RWPE2 (cell line): ENCODE results near the gene MZF1.
A peak's percentile ranks its signal among the peaks of the same experiment; 100 is the strongest.
"Not testable (repeated sequence)": the region's sequence is repeated elsewhere in the genome, so short reads cannot be mapped to it uniquely, and the experiment has no call there.

ENCODE experiments used
- ATAC-seq: fragments of 200-7000 bp; cut with Tn5 transposase; 3 replicates; pipeline ENCODE4 v1.9.1; 2021; ENCODE audit warnings: low read depth
- DNase-seq: peaks from one replicate; pipeline ENCODE4 v3.0.0-alpha.2; 2020; ENCODE audit warnings: low spot score
- H3K27ac ChIP-seq: fragments of 450-650 bp; 2 replicates; pipeline ENCODE4 v1.5.1; 2017; ENCODE audit warnings: mild to moderate bottlenecking; ENCODE audit not compliant: poor library complexity, severe bottlenecking
- H3K27me3 ChIP-seq: fragments of 250-450 bp; sonication (Bioruptor Pico); 2 replicates; pipeline ENCODE4 v1.5.1; 2021; ENCODE audit warnings: mild to moderate bottlenecking, moderate library complexity; ENCODE audit not compliant: insufficient read depth, poor library complexity, severe bottlenecking
- H3K36me3 ChIP-seq: fragments of 250-450 bp; sonication (Bioruptor Pico); 2 replicates; pipeline ENCODE4 v1.5.1; 2020; ENCODE audit warnings: low read depth, mild to moderate bottlenecking, moderate library complexity
- H3K4me1 ChIP-seq: fragments of 250-450 bp; sonication (Bioruptor Pico); 2 replicates; pipeline ENCODE4 v1.5.1; 2021; ENCODE audit warnings: mild to moderate bottlenecking, moderate library complexity; ENCODE audit not compliant: insufficient read depth, poor library complexity, severe bottlenecking
- H3K4me3 ChIP-seq: fragments of 250-450 bp; sonication (Bioruptor Pico); 2 replicates; pipeline ENCODE4 v1.5.1; 2021; ENCODE audit warnings: mild to moderate bottlenecking, moderate library complexity; ENCODE audit not compliant: severe bottlenecking
- H3K9me3 ChIP-seq: fragments of 250-450 bp; sonication (Bioruptor Pico); 2 replicates; pipeline ENCODE4 v1.5.1; 2021; ENCODE audit warnings: mild to moderate bottlenecking, moderate library complexity; ENCODE audit not compliant: severe bottlenecking
- TF ChIP-seq, protein P1 (sequence below): fragments of 450-650 bp; IDR thresholded peaks from one replicate; pipeline ENCODE4 v1.5.1; 2017; ENCODE audit warnings: mild to moderate bottlenecking, moderate library complexity; ENCODE audit not compliant: poor library complexity, severe bottlenecking

Gene MZF1

DNA sequence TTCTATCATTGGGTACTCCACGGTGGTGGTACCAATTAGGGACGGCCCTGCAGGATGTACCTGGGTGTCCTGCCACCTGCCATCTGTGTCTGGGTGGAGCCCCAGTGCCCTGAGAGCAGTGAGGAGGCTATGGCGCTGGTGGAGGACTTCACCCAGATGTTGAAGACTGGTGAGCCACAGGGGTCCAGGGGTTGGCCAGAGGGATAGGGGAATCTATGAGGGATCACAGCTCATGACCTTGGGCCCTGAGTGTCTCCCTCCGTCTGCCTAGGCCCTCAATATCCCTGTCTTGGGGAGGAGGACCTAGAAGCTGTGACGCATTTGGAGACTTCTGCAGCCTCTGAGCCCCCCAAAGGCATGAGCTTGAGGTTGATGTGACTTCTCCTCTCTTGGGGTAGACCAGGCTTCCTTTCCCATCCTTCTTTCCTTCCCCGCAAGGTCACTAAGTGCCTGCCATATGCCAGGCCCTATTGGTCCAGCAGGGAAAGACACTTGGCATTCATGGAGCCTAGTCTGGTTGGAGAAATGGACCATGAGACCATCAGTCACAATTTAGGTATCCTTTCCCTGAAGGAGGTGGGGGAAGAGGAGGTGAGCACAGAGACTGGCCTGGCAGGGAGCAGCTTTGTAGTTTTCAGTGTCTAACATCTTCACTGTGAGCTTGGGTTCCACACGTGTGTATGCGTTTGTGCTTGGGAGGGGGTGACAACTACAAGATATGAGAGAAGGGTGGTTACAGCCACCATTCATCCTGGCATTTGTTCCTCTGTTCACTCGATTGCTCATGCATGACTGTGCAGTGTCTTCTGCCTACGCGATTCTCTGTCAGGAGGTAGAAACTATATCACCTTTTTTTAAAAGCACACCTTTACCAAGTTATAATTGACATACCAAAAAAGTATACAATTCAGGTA is 5.1 kb upstream of the MZF1 start:
- TF ChIP-seq, protein P1, sequence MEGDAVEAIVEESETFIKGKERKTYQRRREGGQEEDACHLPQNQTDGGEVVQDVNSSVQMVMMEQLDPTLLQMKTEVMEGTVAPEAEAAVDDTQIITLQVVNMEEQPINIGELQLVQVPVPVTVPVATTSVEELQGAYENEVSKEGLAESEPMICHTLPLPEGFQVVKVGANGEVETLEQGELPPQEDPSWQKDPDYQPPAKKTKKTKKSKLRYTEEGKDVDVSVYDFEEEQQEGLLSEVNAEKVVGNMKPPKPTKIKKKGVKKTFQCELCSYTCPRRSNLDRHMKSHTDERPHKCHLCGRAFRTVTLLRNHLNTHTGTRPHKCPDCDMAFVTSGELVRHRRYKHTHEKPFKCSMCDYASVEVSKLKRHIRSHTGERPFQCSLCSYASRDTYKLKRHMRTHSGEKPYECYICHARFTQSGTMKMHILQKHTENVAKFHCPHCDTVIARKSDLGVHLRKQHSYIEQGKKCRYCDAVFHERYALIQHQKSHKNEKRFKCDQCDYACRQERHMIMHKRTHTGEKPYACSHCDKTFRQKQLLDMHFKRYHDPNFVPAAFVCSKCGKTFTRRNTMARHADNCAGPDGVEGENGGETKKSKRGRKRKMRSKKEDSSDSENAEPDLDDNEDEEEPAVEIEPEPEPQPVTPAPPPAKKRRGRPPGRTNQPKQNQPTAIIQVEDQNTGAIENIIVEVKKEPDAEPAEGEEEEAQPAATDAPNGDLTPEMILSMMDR: no peak
- Histone ChIP-seq H3K4me3 (no peak overlapping the region), H3K27me3 (no peaks in the 10 kb centered on the region), H3K4me1 (peaks cover 3% of the 10 kb centered on the region), H3K9me3 (no peaks in the 10 kb centered on the region), H3K36me3 (peaks cover 6% of the 10 kb centered on the region; the same call in 1 of the 2 replicates), H3K27ac (no peak overlapping the region)
- no peak for ATAC-seq
- no peak for DNase-seq

DNA sequence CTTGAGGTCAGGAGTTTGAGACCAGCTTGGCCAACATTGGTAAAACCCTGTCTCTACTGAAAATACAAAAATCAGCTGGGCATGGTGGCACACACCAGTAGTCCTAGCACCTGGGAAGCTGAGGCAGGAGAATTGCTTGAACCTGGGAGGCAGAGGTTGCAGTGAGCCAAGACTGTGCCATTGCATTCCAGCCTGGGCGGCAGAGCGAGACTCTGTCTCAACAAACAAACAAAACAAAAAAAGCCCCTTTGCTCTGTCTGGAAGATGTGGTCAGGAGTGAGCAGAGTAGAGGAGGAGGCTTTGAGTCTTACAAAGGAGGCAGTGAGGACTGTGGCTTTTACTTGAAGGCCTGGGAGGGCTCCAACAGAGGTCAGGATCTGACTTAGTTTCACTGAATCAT is 4.4 kb upstream of the MZF1 start:
- H3K9me3 ChIP-seq, H3K4me3 ChIP-seq, ATAC-seq, H3K4me1 ChIP-seq, H3K36me3 ChIP-seq, H3K27me3 ChIP-seq, H3K27ac ChIP-seq, DNase-seq: not testable (repeated sequence)

DNA sequence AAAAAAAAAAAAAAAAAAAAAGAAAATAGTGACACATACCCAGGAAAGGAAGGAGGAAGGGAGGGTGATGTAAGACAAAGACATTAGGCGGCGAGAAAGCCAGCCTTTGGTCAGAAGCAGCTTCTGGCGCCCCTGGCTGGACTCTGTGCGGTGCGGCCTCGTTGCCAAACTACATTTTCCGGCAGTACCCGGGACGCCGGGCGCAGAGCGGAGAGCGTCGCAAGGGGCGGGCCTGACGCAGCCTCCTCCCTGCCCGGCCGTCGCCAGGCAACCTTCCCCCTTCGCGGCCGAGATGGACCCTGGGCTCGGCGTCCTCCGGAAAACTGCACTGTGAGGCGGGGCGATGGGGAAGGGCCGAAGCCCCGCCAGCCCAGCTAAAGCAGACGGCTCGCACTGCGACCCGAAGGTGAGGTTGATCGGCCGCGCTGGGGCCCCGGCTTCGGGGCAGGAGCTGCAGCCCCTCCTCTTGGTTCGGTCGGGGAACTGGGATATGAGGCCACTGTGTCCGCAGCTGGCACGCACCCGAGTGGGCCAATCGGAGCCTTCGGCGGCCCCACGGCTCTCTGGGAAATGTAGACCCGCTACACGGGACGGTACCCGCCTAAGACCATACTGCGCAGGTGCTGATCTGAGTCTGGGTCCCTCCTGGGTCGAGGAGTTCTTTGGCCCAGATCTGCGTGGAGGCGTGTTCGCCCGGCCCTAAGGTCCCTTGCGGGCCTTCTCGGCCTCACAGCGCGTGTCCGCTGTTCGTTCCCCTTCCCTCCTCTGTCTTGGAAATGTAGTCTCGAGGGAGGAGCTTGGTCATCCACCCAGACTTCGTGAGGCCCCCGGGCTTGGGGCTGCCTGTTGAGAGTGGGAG is 2.3 kb upstream of the MZF1 start:
- DNase-seq: peak; percentile 90
- Histone ChIP-seq H3K9me3 (no peaks in the 10 kb centered on the region), H3K4me1 (peaks cover 3% of the 10 kb centered on the region), H3K36me3 (no peaks in the 10 kb centered on the region), H3K4me3 (peak overlapping the region; percentile 63), H3K27me3 (no peaks in the 10 kb centered on the region), H3K27ac (peak overlapping the region; percentile 86)
- ATAC-seq: peak; percentile 65
- TF ChIP-seq, protein P1: peak; percentile 6

DNA sequence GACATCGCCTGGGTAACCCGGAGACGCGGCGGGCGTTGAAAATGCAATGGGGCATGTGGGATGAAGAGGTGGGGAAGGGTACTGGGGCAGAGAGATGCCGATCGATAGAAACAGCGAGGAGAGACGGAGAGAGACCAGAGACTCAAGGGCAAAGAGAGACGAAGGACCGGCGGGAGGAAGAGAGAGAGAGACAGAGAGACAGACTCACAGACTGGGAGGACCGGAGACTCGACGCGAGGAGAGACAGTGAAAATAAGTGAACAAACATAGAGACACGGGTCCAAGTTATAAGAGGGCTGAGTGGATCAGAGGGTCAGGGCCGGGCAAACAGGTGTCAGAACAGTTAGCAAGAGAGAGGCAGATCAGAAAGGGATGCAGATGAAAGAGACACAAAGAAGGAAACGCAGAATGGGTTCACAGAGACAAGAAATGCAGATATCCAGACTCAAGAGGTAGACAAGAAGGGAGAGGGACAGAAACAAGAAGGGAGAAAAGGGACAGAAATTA is 576 bp upstream of the MZF1 start:
- ATAC-seq: no peak
- Histone ChIP-seq H3K27me3 (no peaks in the 10 kb centered on the region), H3K27ac (peak overlapping the region; percentile 86), H3K9me3 (no peaks in the 10 kb centered on the region), H3K4me1 (peaks cover 3% of the 10 kb centered on the region), H3K4me3 (peak overlapping the region; percentile 55), H3K36me3 (no peaks in the 10 kb centered on the region)
- TF ChIP-seq, protein P1: no peak
- DNase-seq: no peak

DNA sequence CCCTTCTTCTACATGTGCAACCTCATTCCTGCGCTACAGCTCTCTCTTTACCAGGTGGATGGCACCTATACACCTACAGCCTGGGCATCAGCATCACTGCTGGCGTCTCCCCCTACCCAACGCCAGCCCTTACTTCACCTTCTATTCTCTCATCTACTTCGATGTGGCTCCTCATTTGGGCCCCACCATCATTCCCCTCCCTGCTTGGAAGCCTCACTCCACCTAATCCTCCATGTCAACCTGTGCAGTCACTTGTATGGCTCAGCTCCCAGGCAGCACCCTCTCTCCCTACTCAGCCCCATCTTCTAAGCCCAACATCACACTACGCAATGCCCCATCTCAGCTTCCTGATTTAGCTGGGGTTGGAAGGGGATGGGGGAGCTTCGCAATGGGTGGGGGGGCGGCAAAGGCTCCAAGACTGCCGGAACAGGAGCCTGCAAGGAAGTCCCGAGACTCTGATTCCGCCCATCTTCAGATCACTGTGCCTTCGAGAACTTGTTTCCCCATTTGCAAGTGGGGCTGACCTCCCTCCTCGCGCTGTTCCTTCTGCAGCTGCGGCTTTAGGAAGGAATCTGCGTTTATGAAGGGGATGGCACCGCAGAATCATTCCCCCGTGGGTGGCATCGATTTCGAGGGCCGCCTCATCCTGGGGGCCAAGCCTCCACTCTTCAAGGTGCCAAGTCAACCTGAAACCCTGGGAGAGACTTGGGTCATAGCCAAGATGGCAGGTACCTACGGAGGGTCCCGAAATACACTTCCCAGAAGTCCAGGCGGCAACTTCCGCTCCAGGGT is 913 bp downstream of the MZF1 start:
- Histone ChIP-seq H3K4me3 (peak overlapping the region; percentile 55), H3K27me3 (no peaks in the 10 kb centered on the region), H3K27ac (peak overlapping the region; percentile 86), H3K4me1 (peaks cover 3% of the 10 kb centered on the region), H3K36me3 (no peaks in the 10 kb centered on the region), H3K9me3 (no peaks in the 10 kb centered on the region)
- TF ChIP-seq, protein P1: no peak
- ATAC-seq (no peak), DNase-seq (no peak)
